PFSK-1 (cell line): ENCODE data around the gene ST3GAL6.

ENCODE experiments used
- FOXP2 ChIP-seq: optimal IDR thresholded peaks from 2 replicates; pipeline ENCODE3; 2011; ENCODE audit warnings: borderline replicate concordance, control low read depth, inconsistent platforms; ENCODE audit not compliant: insufficient read depth; ENCODE audit errors: extremely low read length, extremely low read depth
- POLR2AphosphoS5 ChIP-seq: IDR thresholded peaks from 2 replicates; pipeline ENCODE4 v1.6.1; 2012; ENCODE audit warnings: low read depth, mild to moderate bottlenecking, control low read depth, low read length, moderate library complexity
- REST ChIP-seq, 2 experiments: IDR thresholded peaks; 2 replicates each; pipeline versions ENCODE4 v1.6.1 to v1.8.0; 2011 to 2012; ENCODE audit warnings: low read depth in 2 of 2, low read length in 2 of 2, control low read depth in 1 of 2, inconsistent platforms in 1 of 2, mild to moderate bottlenecking in 1 of 2, moderate library complexity in 1 of 2; ENCODE audit not compliant: insufficient read depth in 1 of 2
- SIN3A ChIP-seq: IDR thresholded peaks from 2 replicates; pipeline ENCODE4 v1.6.1; 2012; ENCODE audit warnings: mild to moderate bottlenecking, low read length, moderate library complexity, borderline replicate concordance; ENCODE audit not compliant: insufficient read depth
- TAF1 ChIP-seq: IDR thresholded peaks from 2 replicates; pipeline ENCODE4 v1.6.1; 2012; ENCODE audit warnings: low read length, control low read depth, borderline replicate concordance; ENCODE audit not compliant: insufficient read depth

Gene ST3GAL6

GRCh38 chr3:98796334-98796733 lies 33.2 kb downstream of the ST3GAL6 start:
- TF ChIP-seq REST (IDR thresholded peaks at IDR 0.05; ENCODE audit: insufficient read depth in 1 of 2, low read depth in 2 of 2, low read length in 2 of 2) = no peak
- no peak for TF ChIP-seq FOXP2
- no peak for TF ChIP-seq POLR2AphosphoS5
- TF ChIP-seq TAF1 = no peak
- no peak for TF ChIP-seq SIN3A

GRCh38 chr3:98797905-98798304 lies 34.8 kb downstream of the ST3GAL6 start:
- TF ChIP-seq REST (IDR thresholded peaks at IDR 0.05; ENCODE audit: insufficient read depth in 1 of 2, low read depth in 2 of 2, low read length in 2 of 2) = no peak
- no peak for TF ChIP-seq TAF1
- TF ChIP-seq FOXP2 = no peak
- no peak for TF ChIP-seq SIN3A
- TF ChIP-seq POLR2AphosphoS5 = no peak

- no peak for TF ChIP-seq POLR2AphosphoS5
- no peak for TF ChIP-seq REST (IDR thresholded peaks at IDR 0.05; ENCODE audit: insufficient read depth in 1 of 2, low read depth in 2 of 2, low read length in 2 of 2)
Observed at GRCh38 chr3:98798820-98799219, 35.7 kb downstream of the ST3GAL6 start.

GRCh38 chr3:98799479-98799878 lies 36.3 kb downstream of the ST3GAL6 start:
- no peak for TF ChIP-seq FOXP2
- no peak for TF ChIP-seq POLR2AphosphoS5
- no peak for TF ChIP-seq REST (IDR thresholded peaks at IDR 0.05; ENCODE audit: insufficient read depth in 1 of 2, low read depth in 2 of 2, low read length in 2 of 2)
- no peak for TF ChIP-seq TAF1
- TF ChIP-seq SIN3A = no peak

- no peak for TF ChIP-seq SIN3A
- TF ChIP-seq TAF1 = no peak
- TF ChIP-seq POLR2AphosphoS5 = no peak
- TF ChIP-seq REST (IDR thresholded peaks at IDR 0.05; ENCODE audit: insufficient read depth in 1 of 2, low read depth in 2 of 2, low read length in 2 of 2) = no peak
- TF ChIP-seq FOXP2 = no peak
Observed at GRCh38 chr3:98800401-98800800, 37.3 kb downstream of the ST3GAL6 start.
